Kidney capillary endothelial cell (primary cell): ENCODE measurements around the gene NR6A1.

Experiments
- DNase-seq: peaks from one replicate; pipeline ENCODE4 v3.0.0-alpha.2; 2018; ENCODE audit warnings: low spot score

NR6A1 gene

DNA sequence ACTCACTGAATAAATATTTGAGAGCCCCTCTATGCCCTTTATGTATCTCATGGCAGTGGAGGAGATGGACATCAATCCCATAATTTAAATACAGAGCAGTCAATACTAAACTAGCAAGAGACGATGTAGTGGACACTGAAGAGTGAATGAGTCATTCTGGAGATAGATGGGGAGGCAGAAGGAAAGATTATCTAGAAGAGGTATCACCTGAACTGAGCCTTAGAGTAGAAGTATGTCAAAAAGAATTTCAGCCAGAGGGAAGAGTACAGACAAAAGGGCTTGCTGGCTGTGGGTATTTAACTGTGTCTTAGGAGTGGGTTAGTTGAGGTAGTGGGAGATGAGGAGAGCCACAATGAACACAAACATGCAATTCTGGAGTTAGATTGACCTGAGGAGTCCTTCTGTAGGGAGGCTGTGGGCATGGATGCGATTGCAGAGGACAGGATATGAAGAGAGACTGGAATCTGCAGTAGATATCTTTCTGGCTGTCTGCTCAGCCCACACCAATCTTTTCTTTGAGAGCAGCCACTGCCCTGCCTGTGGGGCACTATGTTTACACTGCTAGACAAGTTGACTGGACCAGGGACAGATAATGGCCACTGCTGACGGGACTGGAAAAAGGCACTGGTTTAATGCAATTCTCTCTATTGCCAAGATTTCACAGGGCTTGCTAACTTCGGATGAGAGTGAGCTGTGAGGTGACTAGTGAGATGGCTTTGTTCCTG is 200.0 kb downstream of the NR6A1 start:
- DNase-seq, result no peak

DNA sequence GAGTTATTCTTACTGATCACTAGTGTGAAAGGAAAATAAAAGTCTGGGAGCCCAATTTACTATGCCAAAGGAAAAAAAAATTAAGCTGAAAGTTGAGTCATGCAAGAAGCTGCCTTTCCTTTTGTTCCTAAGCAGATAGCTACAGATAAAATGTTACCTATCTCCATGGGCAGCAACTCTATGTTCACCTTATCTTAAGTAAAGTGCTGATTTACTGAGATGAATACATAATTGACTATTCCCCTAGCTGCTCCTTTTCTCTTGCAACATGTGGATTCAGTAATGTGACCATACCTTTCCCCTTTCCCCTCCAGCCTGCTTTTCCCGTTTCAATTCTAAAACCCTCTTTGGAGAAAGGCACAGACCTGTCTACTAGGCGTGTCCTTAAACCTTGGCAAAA is 201.2 kb downstream of the NR6A1 start:
- no peak for DNase-seq

DNA sequence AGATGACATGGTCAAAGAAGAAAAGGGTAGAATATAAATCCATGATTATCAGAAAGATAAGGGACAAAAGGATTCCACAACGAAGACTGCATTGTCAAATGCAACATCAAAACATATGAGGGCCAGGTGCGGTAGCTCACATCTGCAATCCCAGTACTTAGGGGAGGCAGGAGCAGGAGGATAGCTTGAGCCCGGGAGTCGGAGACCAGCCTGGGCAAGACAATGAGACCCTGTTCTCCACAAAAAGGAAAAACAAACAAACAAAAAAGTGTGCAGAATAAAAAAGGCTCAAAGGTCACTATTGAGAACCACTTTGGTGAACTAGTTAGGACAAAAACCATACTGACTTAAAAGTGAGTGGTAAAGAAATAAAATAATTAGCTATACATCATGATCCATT is 203.7 kb downstream of the NR6A1 start:
- no peak for DNase-seq

DNA sequence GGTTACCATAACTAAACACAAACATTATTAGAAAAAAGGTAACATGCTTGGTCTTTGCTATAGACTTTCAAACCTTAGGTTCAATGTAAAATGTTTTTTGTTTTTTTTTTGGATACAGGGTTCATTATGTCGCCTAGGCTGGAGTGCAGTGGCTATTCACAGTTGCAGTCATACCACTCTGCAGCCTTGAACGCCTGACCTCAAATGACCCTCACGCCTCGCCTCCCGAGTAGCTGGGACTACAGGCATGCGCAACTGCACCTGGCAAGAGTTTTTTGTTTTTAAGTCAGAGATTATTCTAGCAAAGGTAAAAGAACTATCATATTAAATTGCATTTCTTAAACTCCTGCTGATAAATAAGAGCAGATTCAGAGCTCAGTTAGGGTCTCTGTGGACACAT is 208.8 kb downstream of the NR6A1 start:
- DNase-seq, result no peak

DNA sequence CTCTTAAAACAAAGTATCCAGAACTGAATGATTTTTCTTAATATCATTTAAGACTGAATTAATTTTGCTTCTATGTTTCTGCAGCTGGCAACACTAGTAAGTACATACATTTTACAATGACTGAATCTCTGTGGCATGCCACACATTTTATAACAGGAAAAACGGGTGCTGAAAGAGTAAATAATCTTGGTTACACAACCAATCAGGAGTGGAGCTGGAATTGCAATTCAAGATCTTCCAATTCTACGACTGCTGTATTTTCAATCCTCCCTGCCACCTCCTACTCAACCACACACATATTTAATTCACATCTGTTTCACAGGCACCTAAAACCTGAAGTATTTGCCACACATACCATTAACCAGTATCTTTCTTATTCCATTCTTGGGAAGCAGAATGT is 211.2 kb downstream of the NR6A1 start:
- no peak for DNase-seq

DNA sequence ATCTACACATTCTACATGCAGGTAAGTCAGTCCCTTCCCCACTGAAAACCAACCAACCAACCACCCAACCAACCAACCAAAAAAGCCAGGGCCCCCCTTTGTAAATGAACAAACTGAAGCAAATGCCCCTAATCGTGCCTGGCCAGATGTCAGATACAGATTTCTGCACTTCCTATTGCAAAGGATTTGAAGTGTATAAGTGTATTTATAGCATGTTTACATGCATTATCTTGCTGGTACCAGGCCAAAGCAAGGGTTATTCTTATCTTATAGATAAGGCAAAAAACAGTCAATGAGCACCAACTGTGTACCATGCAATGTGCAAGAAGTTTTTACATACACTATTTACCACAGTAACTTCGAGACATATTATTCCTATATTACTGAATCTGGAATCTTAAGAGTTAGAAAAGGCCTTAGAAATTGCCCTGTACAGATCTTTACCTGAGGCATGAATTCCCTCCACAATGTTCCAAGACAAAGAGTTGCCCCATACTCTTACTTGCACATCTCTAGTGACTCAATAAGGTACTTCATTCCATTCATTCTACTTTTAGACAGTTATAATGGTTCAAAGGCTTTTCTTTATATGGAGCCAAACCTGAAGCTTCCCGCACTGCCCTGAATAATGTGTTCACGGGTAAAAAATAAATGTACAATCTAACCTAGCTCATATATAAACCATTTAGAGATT is 212.2 kb downstream of the NR6A1 start:
- no peak for DNase-seq

DNA sequence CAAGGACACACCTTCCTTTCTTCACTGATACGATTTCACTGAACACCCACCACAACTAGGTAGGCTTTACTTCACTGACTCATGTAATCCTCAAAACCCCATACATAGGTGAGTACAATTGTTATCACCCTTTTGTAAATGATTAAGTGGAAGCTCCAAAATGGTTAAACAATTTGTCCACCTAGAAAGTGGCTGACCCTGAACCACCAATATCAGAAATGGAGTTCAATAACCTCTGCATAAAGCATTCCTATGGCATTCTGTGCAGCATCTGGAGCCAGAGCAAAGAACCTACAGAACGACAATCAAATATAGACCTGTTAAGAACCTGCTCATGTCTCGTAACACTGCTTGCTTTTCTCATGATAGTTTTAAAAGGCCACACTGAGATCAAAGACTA is 213.2 kb downstream of the NR6A1 start:
- DNase-seq, result no peak

DNA sequence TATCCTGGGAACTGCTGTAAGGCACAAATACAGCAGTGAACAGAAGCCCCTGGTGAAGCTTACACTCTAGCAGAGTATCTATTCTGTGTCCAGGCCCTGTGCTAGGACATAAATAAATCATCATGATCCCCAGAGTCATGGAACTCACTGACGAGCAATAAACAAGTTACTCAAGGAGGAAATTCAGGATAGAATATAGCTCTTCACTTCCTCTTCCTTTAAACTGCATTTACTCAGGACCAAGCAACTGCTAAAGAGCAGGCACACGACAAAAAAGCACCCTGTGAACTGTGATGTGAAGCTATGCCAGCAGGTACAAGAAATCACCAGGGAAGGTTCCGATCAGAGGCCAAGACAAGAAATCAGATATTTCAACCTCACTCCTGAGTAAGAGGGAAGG is 216.1 kb downstream of the NR6A1 start:
- no peak for DNase-seq

DNA sequence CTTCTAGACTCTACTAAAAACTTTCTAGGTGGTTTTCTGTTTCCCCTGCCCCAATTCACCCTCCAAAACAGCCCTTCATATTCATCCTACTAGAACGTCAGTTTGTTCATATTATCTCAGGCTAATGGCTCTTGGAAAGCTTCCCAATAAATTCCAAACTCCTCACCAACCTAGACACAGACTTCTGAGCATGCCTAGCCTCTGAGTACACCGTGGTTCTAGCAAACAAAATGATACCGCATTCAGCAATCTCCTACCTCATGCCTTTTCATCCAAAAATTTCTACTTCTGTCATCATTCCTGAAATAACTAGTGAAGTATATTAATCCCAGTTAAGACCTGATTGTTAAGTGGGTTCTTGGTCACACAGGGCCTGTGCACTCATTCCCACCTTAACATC is 217.4 kb downstream of the NR6A1 start:
- DNase-seq, result no peak

DNA sequence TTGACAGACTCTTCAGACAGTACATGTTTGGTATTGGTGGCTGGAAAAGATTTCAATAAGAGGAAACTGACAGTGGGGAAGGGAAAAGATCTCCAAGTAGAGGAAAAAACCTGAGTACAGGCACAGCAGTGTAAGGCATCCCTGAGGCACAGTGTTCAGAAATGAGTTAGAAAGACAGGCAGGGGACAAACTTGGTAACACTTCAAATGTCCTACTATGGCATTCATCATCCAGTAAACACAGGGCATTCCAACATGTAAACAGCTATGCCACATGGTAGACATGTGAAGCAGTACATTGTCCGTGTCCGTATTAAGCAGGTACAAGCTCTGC is 218.9 kb downstream of the NR6A1 start:
- DNase-seq, result no peak

DNA sequence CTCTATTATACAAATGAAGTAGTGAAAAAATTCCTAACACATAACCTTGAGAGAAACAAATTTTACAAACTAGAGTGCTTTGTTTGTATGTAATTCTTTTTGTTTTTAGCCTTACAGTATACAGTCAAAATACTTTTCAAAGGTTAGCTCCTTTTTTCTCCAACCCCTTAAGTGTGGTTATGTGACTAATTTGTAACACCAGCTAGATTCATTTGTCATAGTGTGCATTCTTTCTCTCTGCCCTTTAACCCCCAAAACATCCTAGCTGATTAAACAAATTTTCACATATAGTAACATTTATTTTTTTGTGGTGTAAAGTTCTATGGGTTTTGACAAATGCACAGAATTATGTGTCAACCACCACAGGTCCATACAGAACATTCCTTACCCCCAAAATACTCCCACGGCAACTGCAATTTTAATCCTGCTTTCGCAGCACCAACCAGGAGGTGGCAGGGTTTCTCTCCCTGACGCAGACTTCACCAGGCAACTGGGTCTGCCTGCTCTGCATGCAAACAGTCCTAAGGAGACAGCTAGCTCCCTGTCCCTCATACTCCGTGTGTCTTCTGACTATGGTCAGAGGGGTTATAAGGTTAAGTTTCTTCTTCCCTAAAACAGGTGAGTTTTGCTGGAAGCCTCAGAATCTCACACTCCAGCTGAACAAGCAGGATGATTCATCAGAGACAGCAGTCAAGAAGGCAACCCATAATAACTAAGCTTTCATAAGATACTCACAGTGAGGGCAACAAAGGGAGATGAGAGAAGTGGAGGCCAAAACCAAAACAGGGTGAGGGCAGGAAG is 219.4 kb downstream of the NR6A1 start:
- peak; percentile 26 for DNase-seq

DNA sequence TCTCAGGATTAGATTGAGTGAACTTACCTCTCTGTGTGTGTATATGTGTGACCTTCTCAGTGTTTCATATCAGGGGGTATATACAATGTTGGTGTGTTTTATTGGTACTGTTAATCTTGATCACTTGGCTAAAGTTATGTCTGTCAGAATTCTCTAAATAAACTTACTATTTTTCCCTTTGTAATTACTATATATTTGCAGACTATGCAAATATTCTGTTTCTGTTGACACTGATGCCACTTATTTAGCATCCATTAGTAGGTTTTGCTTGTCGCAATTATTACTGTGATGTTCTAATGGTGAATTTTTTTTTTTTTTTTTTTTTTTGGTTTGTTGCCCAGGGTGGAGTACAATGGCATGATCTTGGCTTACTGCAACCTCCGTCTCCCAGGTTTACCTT is 221.0 kb downstream of the NR6A1 start:
- DNase-seq, result no peak

DNA sequence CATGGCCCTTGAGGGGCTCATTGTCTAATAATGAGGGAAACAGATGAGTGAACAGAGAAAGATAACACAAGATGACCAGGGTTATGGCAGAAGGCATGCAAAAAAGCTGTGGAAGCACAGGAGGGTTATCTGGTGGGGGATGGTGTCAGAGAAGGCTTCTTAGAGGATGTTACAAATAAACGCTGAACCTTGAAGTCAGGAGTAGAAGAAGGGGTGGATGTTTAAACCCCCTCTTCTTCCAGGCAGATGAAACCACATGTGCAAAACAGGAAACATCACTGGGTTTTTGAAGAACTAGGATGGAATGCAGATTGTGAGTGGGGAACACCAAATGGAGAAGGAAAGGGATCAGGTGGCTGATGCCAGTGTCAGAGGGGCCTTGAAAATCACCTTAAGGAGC is 222.1 kb downstream of the NR6A1 start:
- no peak for DNase-seq

DNA sequence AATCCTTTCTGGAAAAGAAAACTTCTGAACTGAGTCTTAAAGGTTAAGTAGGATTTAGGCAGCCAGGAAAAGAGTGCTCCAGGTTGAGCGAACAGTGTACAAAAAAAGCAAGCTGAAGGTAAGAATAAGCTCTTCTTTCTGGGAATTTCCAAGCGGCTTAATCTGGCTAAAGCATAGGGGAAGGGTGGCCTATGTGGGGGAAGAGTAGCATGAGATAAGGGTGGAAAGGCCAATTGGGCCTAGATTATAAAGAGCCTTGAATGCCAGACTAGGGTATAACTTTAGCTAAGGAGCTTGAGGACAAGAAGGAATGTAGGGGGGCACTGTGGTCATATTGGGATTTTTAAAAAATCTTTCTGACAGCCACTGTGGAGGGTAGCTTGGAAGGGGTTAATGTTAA is 226.6 kb downstream of the NR6A1 start:
- DNase-seq, result no peak

DNA sequence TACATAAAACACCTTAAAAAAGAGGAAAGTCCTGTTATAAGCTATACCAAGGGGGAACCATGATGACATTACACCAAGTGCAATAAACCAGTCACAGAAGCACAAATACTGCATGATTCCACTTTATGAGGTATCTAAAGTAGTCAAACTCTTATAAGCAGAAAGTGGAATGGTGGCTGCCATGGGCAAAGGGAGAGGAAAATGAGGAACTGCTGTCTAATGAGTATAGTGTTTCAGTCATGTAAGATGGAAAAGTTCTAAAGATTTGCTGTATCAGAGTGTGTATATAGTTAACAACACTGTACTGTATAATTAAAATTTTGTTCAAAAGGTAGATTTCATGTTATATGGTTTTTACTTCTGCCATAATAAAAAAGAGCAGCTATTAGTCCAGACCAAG is 229.3 kb downstream of the NR6A1 start:
- no peak for DNase-seq

DNA sequence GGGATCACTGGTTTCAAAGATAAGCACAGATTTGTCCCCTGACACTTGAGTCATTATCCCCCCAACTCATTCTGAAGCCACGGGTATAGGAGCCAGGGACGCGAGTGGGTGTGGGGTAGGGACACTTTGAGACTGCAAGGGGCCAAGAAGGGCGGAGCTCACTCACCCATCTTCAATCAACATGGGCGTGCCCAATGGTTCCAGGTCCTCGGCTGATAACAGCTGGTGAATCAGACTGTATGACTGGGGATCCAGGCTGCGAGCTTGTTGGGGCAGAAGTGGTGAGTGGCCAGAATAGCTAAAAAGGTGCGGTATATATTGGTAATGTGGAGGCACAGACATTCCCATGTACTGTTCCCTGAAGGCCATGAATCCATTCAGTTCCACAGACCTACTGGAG is 233.2 kb downstream of the NR6A1 start:
- DNase-seq, result no peak

DNA sequence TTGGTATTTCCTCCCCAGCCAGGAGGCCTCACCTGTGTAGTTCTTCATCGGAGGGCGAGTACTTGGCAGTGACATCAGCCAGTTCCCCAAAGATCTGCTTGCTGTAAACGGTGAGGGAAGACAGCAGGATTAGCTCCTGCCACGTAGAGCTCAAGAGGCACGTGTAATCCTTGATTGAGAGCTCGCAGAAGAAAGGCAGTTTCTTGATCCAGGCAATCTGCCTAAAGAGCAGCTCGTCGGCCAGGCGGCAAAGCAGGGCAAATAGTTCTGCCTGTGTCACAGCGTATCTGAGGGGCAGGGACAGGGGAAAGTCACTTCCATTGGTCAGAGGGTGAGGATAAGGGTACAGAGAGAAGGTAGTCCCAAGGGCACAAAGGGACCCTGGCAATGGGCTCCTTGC is 235.3 kb downstream of the NR6A1 start:
- no peak for DNase-seq

DNA sequence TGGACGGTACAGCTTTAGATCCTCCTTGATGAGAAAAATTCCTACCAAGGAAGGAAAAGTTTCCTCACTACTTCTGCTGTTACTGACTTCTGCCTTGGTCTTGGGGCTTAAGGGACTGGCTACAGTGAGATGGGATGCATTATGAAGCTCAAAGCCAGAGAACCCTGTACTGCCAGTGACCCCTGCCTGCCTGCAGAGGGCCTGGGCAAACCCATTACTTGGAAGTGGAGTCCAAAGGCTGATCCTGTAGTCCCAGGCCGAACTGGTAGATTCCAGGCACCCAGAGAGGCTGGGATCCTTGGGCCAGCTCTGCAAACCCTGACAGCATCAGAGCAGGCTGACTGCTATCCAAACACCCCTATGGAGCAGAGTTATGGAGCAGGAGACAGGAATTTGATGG is 238.2 kb downstream of the NR6A1 start:
- DNase-seq, result no peak

DNA sequence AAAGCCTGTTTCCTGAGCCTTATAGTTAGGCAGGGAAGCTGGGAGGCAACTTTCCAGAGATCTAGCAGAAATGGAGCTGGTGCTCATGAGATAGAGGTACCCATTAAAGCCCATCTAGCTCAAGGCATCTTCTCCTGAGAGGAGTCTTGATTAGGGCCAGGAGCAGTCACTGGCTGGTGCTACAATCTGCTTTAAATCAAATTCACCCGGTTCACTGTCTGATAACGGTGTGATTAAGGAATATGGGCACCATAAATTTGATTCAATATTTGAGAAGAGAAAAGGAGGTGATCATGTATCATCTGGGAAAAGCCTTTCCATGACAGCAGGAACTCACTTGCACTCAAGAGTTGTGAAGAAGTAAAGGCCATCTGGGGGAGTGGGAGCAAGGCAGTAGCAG is 240.0 kb downstream of the NR6A1 start:
- no peak for DNase-seq

DNA sequence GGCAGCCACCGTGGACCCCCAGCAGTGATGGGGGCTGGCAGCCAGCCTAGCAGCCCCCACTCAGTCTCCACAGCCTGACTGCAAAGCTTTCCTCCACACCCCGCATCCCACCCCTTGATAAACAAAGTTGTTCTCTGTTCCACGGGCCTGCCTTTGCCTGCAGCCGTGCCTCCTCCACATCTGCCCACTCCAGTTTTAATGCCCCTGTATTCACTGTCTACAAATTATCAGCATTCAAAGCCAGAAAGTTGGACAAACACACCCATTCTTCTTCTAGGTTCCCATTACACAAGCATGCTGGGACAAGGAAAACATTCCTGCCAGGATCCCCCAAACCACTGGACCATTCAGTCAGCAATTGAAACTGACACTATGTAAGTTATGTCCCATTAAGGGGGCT is 240.9 kb downstream of the NR6A1 start:
- no peak for DNase-seq

DNA sequence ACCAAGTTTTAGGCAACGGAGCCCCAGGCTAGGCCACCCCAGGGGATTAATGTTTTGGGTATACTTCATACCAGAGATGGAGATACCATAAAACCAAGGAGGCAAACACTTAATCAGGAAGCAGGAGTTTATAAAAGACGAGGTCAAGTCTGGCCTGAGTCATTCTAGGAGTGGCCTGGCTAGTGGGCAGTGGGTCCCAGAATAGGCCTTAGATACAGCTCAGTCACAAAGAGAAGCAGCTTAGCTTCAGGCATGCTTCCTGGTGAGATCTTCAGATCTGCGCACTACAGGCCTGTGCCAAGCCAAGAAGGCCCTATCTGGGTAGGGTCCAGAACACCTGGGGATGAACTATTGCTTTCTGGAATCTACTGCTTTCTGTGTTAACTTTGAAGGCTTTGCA is 243.3 kb downstream of the NR6A1 start:
- no peak for DNase-seq

DNA sequence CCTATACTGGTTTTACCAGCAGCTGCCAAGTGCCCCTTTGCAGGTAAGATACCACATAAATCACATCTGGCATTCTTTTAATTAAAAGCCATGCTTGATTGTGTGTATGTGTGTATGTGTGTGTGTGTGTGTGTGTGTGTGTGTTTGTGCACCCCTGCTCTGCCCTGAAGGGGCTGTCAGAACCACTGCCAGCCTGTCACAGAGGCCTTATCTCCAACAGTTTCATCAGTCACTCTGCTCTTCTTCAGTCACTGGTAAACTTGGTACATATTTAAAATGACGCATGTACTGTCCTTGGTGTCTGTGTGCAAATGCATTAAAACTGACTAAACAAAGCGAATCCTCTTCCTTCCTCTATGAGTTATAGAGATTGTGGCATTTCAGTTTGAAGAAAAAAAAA is 244.9 kb downstream of the NR6A1 start:
- DNase-seq, result no peak
